Activated CD4-positive, alpha-beta memory T cell treated with anti-CD3 and anti-CD28 coated beads, Interleukin-2, amount 10 ng/mL, durations not matched to agents 7 days and 5 days (primary cell): Measurements from ENCODE around the gene MRPL53. TPM values are rescaled to one million over a fixed set of nuclear protein-coding genes. Genes with fewer than 3 reads are reported as not detected.
"Not testable (repeated sequence)": the region's sequence is repeated elsewhere in the genome, so short reads cannot be mapped to it uniquely, and the experiment has no call there.

Source experiments
- CTCF ChIA-PET: fragments of 350-600 bp; sonication (Branson Sonifier 250); formaldehyde crosslinking; loops from one replicate; lab custom pipeline; 2021; ENCODE audit warnings: antibody characterized with exemption, inconsistent platforms; lab: Charles Lee
- POLR2A ChIA-PET: fragments of 350-600 bp; sonication (Branson Sonifier 250); formaldehyde crosslinking; loops from one replicate; lab custom pipeline; 2021; ENCODE audit warnings: antibody characterized with exemption; lab: Charles Lee
- DNase-seq: peaks from one replicate; pipeline ENCODE4 v3.0.0-alpha.2; 2020
- H3K27ac Mint-ChIP-seq: one replicate; pipeline ENCODE4 v1.8.0; 2021; ENCODE audit warnings: mild to moderate bottlenecking, mixed read lengths
- H3K27me3 Mint-ChIP-seq: one replicate; pipeline ENCODE4 v1.8.0; 2021; ENCODE audit warnings: mixed read lengths
- H3K36me3 Mint-ChIP-seq: one replicate; pipeline ENCODE4 v1.8.0; 2021; ENCODE audit warnings: low read depth, mixed read lengths
- H3K4me1 Mint-ChIP-seq: one replicate; pipeline ENCODE4 v1.8.0; 2021; ENCODE audit warnings: mixed read lengths
- H3K4me3 Mint-ChIP-seq: one replicate; pipeline ENCODE4 v1.8.0; 2021; ENCODE audit warnings: mild to moderate bottlenecking, mixed read lengths
- H3K9me3 Mint-ChIP-seq: one replicate; pipeline ENCODE4 v1.8.0; 2021; ENCODE audit warnings: mixed read lengths
- total RNA-seq, 2 experiments: library from RNA; stranded (reverse); gene quantifications; one replicate each; pipeline ENCODE4 v1.2.3, GENCODE V29; 2021

MRPL53 gene
- total RNA-seq, 2 experiments from 2014 or later: 115 to 126 TPM

- ChIA-PET POLR2A (interaction anchor here (2.0 to 4.0 kb wide), 4 partner anchors 11 to 28 kb away, joined by 5 to 81 read pairs (median 24); partner anchors contain the start of genes CCDC142, LBX2, TTC31 and WBP1), CTCF (interaction anchor here (0.6 to 2.9 kb wide), 6 partner anchors 12 to 115 kb away, joined by 3 to 34 read pairs (median 4); partner anchors contain the start of genes CCDC142, INO80B, TTC31 and WBP1)
- H3K4me3 Mint-ChIP-seq: peak overlapping the region; percentile 60
- H3K27ac Mint-ChIP-seq: peak overlapping the region; percentile 83
- H3K9me3 Mint-ChIP-seq, H3K27me3 Mint-ChIP-seq, DNase-seq: not testable (repeated sequence)
- peaks cover 43% of the 10 kb centered on the region for H3K4me1 Mint-ChIP-seq
- peaks cover 39% of the 10 kb centered on the region for H3K36me3 Mint-ChIP-seq
These were observed 1.7 kb downstream of the MRPL53 start for GRCh38 chr2:74470742-74471141.

GRCh38 chr2:74464406-74464805 is 8.1 kb downstream of the MRPL53 start:
- Mint-ChIP-seq H3K4me1 (peaks cover 42% of the 10 kb centered on the region), H3K27ac (peak overlapping the region; percentile 67), H3K4me3 (peak overlapping the region; percentile 99), H3K27me3 (no peaks in the 10 kb centered on the region), H3K36me3 (peaks cover 21% of the 10 kb centered on the region), H3K9me3 (no peaks in the 10 kb centered on the region)
- CTCF ChIA-PET: interaction anchor here (0.6 to 1.4 kb wide), 3 partner anchors 10 to 67 kb away, joined by 3 to 6 read pairs (median 4); partner anchors contain the start of gene INO80B
- no peak for DNase-seq
- POLR2A ChIA-PET: interaction anchor here (0.7 to 6.7 kb wide), 7 partner anchors 8 to 130 kb away, joined by 3 to 65 read pairs (median 4); partner anchors contain the start of genes AUP1, CCDC142, HTRA2 and INO80B

DNA sequence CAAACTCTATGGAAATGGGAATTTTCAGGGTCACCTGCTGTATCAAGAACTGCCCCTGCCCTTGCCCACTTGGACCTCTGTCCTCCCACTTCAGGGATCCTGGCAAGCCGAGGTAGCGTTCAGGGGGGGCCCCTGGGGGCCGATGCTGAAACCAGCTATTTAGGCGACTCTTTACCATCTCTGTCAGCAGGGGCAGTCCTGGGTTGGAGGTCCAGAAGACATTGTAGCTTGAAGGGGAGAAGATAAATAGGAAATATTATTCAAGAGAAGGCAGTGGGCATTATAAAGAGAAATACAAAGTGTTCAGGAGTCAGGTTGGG is 9.7 kb downstream of the MRPL53 start:
- ChIA-PET CTCF (no interaction called here), POLR2A (interaction anchor here (1.7 kb wide), 1 partner anchor 10 kb away, joined by 8 read pairs; the partner anchor contains the start of gene MRPL53)
- no peak for DNase-seq
- Mint-ChIP-seq H3K36me3 (peaks cover 21% of the 10 kb centered on the region), H3K27me3 (no peaks in the 10 kb centered on the region), H3K4me1 (peaks cover 47% of the 10 kb centered on the region), H3K9me3 (no peaks in the 10 kb centered on the region), H3K27ac (no peak overlapping the region), H3K4me3 (peak overlapping the region; percentile 36)

DNA sequence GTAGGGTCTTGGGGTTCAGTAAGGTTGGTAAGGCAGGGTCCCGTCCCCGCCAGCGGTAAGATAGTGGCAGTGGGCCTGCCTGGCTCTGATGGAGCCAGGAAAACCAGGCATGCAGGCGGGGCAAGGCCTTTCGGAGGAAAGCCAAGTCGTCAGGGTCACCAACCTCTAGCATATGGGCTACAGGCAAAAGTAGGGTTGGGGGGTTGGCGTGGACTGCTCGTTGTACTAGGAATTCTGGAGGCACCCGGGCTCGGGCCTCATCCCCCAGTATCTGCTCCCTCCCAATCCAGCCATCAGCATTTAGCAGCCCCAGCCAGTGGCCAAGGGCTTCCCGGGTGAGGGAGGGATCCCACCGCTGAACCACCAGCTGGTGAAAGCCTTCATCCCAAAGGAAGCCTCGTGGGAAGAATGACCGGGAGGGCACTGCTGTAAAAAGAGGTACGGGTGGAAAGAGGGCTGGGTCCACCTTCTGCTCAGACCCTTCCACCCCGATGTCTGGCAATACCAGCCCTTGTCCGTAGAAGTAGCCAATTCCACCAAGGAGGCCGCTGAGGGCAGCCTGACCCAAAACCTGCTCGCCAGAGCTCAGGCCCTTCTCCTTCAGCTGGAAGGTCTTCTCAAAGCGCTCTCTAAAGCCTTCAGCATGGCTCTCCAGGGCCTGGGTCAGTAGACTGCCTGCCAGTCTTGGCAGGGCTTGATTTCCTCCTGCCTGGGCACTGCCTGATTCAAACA is 10.3 kb downstream of the MRPL53 start:
- peaks cover 22% of the 10 kb centered on the region for H3K36me3 Mint-ChIP-seq
- peaks cover 46% of the 10 kb centered on the region for H3K4me1 Mint-ChIP-seq
- H3K9me3 Mint-ChIP-seq: no peaks in the 10 kb centered on the region
- H3K27me3 Mint-ChIP-seq: no peaks in the 10 kb centered on the region
- CTCF ChIA-PET: interaction anchor here (0.6 to 1.5 kb wide), 3 partner anchors 11 to 127 kb away, joined by 3 to 7 read pairs (median 3); partner anchors contain the start of gene MRPL53
- POLR2A ChIA-PET: interaction anchor here (0.9 to 8.1 kb wide), 3 partner anchors 10 to 67 kb away, joined by 3 to 103 read pairs (median 8); partner anchors contain the start of genes AUP1, CCDC142, HTRA2 and MRPL53
- H3K27ac Mint-ChIP-seq: no peak overlapping the region
- DNase-seq: no peak
- no peak overlapping the region for H3K4me3 Mint-ChIP-seq

- H3K4me1 Mint-ChIP-seq: peaks cover 52% of the 10 kb centered on the region
- H3K4me3 Mint-ChIP-seq: no peak overlapping the region
These were observed 11.1 kb downstream of the MRPL53 start for GRCh38 chr2:74461187-74462053.

GRCh38 chr2:74460187-74460586 is 12.3 kb downstream of the MRPL53 start:
- POLR2A ChIA-PET: interaction anchor here (1.0 to 8.1 kb wide), 5 partner anchors 12 to 282 kb away, joined by 3 to 103 read pairs (median 8); partner anchors contain the start of genes AUP1, CCDC142, HTRA2 and MOB1A
- Mint-ChIP-seq H3K4me3 (peak overlapping the region; percentile 88), H3K4me1 (peaks cover 55% of the 10 kb centered on the region), H3K36me3 (peaks cover 30% of the 10 kb centered on the region), H3K27ac (peak overlapping the region; percentile 40)
- not testable (repeated sequence) for H3K9me3 Mint-ChIP-seq, H3K27me3 Mint-ChIP-seq, DNase-seq
- CTCF ChIA-PET: interaction anchor here (0.6 kb wide), 1 partner anchor 9 kb away, joined by 3 read pairs; no protein-coding TSS in a partner anchor

More at GRCh38 chr2:74461187-74462053, 11.1 kb downstream of the MRPL53 start:
- no peak overlapping the region for H3K27ac Mint-ChIP-seq
- peaks cover 27% of the 10 kb centered on the region for H3K36me3 Mint-ChIP-seq
- DNase-seq: no peak
- no peaks in the 10 kb centered on the region for H3K27me3 Mint-ChIP-seq
- POLR2A ChIA-PET: interaction anchor here (0.9 to 8.1 kb wide), 3 partner anchors 11 to 68 kb away, joined by 3 to 103 read pairs (median 8); partner anchors contain the start of genes AUP1, CCDC142, HTRA2 and MRPL53
- CTCF ChIA-PET: interaction anchor here (0.6 to 1.5 kb wide), 3 partner anchors 11 to 128 kb away, joined by 3 to 7 read pairs (median 3); partner anchors contain the start of gene MRPL53
- no peaks in the 10 kb centered on the region for H3K9me3 Mint-ChIP-seq

GRCh38 chr2:74459503-74460118 is 12.9 kb downstream of the MRPL53 start:
- Mint-ChIP-seq H3K4me3 (peak overlapping the region; percentile 88), H3K4me1 (peaks cover 61% of the 10 kb centered on the region), H3K36me3 (peaks cover 34% of the 10 kb centered on the region), H3K27ac (peak overlapping the region; percentile 58)
- POLR2A ChIA-PET: interaction anchor here (0.8 to 8.1 kb wide), 20 partner anchors 8 to 390 kb away, joined by 3 to 103 read pairs (median 6); partner anchors contain the start of genes AUP1, C2orf81, CCDC142 and DQX1
- H3K27me3 Mint-ChIP-seq, H3K9me3 Mint-ChIP-seq, DNase-seq: not testable (repeated sequence)
- CTCF ChIA-PET: interaction anchor here (0.6 to 5.6 kb wide), 4 partner anchors 10 to 128 kb away, joined by 3 to 53 read pairs (median 30); partner anchors contain the start of genes AUP1, CCDC142, HTRA2 and TTC31

DNA sequence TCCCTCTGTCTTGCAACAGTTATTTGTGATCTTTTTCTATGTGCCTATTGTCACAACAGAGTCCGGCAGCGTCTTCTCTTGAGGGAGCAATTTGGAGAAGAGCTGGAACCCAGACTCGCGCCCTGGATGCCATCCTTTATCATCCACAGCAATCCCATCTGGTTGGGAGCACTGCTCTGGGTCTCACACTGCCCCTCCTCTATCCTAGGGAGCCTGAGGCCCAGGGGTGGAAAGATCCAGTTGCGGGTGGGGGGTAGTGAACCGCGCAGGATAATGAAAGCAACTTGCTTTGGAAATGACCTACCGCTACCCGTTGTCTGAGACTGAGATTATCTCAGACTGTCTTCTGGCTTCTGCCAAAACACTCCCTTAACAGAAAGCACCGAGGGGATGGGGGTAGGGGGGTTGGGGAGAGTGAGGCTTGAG is 13.5 kb downstream of the MRPL53 start:
- peak; percentile 35 for DNase-seq
- Mint-ChIP-seq H3K27me3 (no peaks in the 10 kb centered on the region), H3K9me3 (no peaks in the 10 kb centered on the region), H3K4me1 (peaks cover 62% of the 10 kb centered on the region), H3K4me3 (peak overlapping the region; percentile 88), H3K36me3 (peaks cover 34% of the 10 kb centered on the region), H3K27ac (peak overlapping the region; percentile 95)
- POLR2A ChIA-PET: interaction anchor here (0.8 to 8.1 kb wide), 24 partner anchors 8 to 390 kb away, joined by 3 to 103 read pairs (median 6); partner anchors contain the start of genes AUP1, C2orf81, CCDC142 and DQX1
- CTCF ChIA-PET: interaction anchor here (0.7 to 5.6 kb wide), 8 partner anchors 9 to 128 kb away, joined by 3 to 53 read pairs (median 10); partner anchors contain the start of genes AUP1, CCDC142, HTRA2 and MRPL53

GRCh38 chr2:74458132-74458937 is 14.1 kb downstream of the MRPL53 start, which contains the start of gene WBP1:
WBP1 (plus strand) TSS chr2:74458438; CDS start chr2:74458603, 165 bp downstream.
- Mint-ChIP-seq H3K27ac (peak within 1 kb of the TSS; percentile 95), H3K9me3 (no peaks in the 10 kb centered on the region), H3K36me3 (peaks cover 34% of the 10 kb centered on the region), H3K4me3 (peak within 1 kb of the TSS; percentile 88), H3K27me3 (no peaks in the 10 kb centered on the region), H3K4me1 (peaks cover 60% of the 10 kb centered on the region)
- DNase-seq: peak; percentile 100
- ChIA-PET CTCF (interaction anchor here (0.7 to 5.6 kb wide), 10 partner anchors 9 to 379 kb away, joined by 3 to 53 read pairs (median 6); partner anchors contain the start of genes AUP1, CCDC142, HTRA2 and MRPL53), POLR2A (interaction anchor here (0.8 to 8.1 kb wide), 27 partner anchors 9 to 391 kb away, joined by 3 to 103 read pairs (median 6); partner anchors contain the start of genes AUP1, C2orf81, CCDC142 and DQX1)

DNA sequence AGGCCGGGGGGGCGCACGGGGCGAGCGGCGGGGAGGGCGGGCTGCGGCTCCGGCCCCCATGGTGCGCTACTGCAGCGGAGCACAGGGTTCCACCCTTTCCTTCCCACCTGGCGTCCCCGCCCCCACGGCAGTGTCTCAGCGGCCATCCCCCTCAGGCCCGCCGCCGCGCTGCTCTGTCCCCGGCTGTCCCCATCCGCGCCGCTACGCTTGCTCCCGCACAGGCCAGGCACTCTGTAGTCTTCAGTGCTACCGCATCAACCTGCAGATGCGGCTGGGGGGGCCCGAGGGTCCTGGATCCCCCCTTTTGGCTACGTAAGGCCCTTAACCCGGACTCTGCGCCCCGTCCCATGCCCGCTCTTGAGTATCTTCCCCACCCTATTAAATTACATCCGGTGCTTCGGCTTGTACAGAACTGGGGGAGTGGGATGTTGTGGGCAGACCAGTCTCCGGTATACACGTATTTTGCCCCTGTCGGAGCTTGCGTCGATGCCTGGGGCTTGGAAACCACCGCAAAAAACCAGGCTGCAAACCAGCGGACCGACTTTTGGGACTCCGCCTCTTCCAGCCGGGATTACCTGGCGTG is 14.8 kb downstream of the MRPL53 start:
- H3K4me3 Mint-ChIP-seq: peak overlapping the region; percentile 88
- no peaks in the 10 kb centered on the region for H3K9me3 Mint-ChIP-seq
- DNase-seq: peak; percentile 84
- peaks cover 28% of the 10 kb centered on the region for H3K36me3 Mint-ChIP-seq
- CTCF ChIA-PET: interaction anchor here (0.7 to 5.6 kb wide), 10 partner anchors 10 to 380 kb away, joined by 3 to 53 read pairs (median 6); partner anchors contain the start of genes AUP1, CCDC142, HTRA2 and MRPL53
- POLR2A ChIA-PET: interaction anchor here (0.8 to 8.1 kb wide), 23 partner anchors 9 to 279 kb away, joined by 3 to 103 read pairs (median 7); partner anchors contain the start of genes AUP1, C2orf81, CCDC142 and HTRA2
- peak overlapping the region; percentile 95 for H3K27ac Mint-ChIP-seq
- no peaks in the 10 kb centered on the region for H3K27me3 Mint-ChIP-seq
- H3K4me1 Mint-ChIP-seq: peaks cover 60% of the 10 kb centered on the region
